NCI-H82 (cell line): Measurements from ENCODE around the gene PLCL2.

Experiments used
- DNase-seq: peaks from one replicate; lab custom pipeline; 2025; lab: John Stamatoyannopoulos, UW

PLCL2 gene

DNA sequence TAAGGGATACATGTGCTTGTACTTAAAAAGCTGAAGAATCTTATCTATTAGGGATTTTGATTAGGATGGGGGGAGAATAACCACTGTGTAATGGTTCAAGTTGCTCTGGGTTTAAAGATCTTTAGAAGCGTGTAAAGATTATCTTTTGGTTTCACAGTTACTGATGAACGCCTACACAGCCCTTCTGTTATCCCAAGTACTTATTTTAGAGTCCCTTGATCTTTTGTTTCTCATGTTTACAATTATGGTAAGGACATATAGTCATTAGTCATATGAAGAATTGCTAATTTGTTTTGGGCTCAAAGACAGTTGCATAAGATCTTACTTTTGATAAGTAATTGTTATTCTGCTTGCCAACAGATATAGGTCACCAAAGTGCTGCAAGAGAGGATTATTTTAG is 160.1 kb downstream of the PLCL2 start:
- DNase-seq: peak; percentile 38

DNA sequence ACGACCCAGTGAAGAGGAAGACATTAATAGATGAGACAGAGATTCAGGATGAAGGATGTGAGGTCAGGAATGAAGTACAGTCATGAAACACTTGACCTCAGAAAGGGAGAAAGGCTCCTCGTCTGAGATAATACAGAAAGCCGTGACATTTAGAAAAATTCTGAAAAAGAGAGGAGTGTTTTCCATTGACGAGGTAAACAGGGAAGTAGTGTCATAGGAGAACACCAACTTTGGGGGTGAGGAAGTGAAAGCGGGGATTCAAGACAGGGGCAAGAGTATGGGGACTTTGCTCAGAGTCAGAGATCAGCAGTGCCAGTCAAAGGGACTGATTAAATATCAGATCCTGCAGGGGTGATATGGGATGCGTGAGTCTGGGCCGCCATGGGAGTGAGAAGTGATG is 160.9 kb downstream of the PLCL2 start:
- no peak for DNase-seq

DNA sequence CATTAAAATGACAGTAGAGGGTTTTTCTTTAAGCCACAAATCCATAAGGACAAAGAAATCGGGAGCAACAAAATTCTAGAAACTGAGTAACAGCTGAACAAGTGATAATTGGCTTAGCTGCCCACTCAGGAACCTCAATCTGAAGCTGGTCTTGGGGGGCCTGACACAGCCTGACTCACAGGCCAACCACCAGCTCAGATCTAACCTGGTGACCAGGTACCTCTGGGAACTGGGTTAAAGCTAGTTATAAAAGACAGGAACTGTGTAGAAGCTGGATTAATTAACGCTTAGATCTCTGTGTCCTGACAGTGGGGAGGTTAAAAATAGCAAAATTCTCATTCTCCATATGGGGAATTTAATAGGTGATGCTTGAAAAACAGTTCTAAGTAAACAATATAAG is 161.9 kb downstream of the PLCL2 start:
- peak; percentile 16 for DNase-seq

DNA sequence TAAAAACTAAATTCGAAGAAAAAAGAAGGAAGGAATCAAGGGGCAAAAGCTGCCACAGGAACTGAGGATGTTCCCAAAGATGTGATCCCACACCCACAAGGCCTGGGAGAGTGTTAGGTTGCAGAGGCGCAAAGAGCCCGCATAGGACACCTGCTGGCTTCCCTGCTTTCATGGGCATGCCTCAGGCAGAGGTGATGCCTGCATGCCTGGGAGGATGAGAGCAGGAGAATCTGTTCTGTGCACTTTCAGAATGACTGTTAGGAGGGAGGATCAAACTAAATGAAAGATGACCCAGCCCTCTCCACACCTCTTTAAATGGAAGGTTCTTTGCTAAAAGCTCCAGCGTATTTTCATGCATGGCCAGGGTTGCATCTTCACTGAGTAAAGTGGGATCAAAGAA is 162.4 kb downstream of the PLCL2 start:
- peak; percentile 37 for DNase-seq

DNA sequence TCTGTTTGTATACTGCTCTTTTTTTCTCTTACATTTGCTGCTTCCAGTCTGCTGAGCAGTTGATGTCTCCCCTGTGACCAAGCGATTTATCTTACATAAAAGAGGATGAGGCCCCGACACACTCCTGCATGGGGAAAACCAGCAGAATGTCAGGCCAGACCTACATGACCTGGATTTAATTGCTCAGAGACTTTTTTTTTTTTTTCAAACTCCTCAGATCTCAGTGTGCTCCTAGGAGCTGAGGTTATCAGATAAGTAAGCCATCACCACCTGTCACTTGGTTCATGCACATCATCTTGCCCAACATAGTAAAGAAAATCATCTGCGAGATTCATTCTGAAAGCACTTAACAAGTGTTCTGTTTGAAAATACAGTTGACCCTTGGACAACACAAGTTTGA is 163.1 kb downstream of the PLCL2 start:
- peak; percentile 68 for DNase-seq

DNA sequence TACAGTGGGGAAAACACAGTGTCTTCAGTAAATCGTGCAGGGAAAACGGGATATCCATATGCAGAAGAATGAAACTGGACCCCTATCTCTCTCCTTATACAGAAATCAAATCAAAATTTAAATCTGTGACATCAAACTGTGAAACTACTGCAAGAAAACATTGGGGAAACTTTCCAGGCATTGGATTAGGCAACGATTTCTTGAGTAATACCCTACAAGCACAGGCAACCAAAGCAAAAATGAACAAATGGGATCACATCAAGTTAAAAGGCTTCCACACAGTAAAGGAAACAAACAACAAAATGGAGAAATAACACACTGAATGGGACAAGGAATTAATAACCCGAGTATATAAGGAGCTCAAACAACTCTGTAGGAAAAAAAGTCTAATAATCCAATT is 165.3 kb downstream of the PLCL2 start:
- no peak for DNase-seq

DNA sequence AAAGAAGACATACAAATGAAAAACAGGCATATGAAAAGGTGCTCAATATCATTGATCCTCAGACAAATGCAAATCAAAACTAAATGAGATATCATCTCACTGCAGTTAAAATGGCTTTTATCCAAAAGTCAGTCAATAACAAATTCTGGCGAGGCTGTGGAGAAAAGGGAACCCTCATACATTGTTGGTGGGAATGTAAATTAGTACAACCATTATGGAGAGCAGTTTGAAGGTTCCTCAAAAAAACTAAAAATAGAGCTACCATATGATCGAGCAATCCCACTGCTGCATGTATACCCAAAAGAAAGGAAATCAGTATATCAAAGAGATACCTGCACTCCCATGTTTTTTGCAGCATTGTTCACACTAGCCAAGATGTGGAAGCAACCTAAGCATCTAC is 165.8 kb downstream of the PLCL2 start:
- no peak for DNase-seq

DNA sequence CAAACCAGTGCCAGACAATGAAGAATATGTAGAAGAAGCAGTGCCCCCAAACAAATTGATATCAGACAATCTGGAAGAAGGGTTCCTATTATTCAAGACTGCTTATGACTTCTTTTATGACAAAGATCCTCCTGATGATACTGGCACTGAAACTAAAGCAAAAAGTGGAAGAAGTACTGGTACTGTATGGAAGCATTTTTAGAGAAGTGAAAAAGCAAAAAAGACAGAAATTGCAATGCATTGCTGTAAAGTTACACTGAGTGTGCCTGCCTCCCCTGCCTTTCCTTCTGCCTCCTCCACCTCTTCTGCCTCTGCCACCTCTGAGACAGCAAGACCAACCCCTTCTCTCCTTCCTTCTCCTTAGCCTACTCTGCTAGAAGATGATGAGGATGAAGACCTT is 167.6 kb downstream of the PLCL2 start:
- DNase-seq: no peak

DNA sequence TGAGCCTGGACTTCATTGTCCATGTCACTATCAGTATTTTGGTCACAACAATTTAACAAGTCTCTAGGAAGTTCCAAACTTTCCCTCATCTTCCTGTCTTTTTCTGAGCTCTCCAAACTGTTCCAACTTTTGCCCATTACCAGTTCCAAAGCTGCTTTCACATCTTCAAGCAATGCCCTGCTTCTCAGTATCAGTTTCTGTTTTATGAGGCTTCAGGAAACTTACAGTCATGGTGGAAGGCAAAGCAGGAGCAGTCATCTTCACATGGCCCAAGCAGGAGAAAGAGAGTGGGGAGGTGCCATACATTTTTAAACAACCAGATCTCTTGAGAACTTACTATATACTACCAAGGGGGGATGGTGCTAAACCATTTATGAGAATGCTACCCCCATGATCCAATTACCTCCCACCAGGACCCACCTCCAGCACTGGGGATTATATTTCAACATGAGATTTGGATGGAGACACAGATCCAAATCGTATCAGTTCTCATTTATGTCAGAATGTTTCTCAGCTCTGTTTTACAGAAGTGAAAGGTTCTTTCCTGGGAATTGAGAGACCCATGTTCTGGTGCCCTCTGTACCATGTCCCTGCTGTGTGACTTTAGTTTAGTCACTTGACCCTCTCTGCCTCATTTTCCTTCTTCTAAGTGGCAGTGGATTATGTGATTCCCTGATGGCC is 169.7 kb downstream of the PLCL2 start:
- DNase-seq: peak; percentile 88

DNA sequence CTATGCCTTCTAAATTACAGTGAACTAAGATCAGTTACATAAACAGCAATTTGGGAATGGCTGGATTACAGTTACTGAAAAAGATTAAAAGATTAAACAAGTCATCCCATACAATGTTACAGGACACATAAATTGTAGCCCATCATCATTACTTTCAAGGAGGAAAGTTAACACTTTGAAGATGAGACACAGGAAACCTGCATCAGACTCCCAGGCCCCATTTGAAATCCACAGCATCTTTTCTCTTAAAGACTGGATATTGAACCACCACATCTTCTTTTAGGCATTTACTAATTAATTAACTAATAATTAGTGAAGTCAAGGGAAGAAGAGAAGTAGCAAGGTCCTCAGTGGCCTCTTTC is 170.2 kb downstream of the PLCL2 start:
- DNase-seq: peak; percentile 85

DNA sequence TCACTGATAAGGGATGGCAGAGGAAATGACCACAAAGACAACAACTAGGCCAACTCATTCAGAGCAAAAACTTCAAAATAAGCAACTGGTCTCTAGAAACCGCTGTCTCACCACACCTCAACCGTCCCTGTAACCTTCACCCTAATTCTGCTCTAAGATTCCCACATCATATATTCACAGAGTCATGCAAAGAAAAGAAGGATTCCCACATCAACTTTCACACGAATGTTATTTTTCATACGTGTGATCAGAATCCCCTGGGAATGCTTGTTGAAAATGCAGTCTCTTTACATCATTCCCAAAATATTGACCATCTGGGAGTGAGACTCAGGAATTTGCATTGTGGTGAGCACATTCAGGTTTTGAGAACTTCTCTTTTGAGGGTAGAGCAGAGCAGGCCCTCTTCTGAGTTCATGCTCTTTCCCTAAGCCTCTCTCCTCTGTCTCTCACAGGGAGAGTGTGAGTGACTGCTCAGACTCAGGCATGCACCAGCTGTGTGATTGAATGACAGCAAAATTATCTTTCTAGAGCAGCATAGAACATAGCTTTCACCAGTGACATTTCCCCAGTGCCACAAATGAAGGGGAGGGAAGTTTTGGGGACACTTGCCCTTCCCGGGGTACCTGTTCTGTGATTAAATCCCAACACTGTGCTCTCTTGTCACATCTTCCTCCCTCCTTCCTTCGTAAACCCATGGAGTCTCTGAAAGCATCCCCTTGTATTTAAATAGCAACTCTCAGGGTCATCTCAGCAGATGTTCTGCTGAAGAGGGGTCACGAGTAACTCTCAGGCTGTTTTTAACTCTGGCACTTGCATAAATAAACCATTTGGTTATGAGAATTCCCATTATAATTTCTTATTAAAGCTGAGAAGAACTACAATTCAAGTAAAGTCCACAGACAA is 170.9 kb downstream of the PLCL2 start:
- peak; percentile 17 for DNase-seq

DNA sequence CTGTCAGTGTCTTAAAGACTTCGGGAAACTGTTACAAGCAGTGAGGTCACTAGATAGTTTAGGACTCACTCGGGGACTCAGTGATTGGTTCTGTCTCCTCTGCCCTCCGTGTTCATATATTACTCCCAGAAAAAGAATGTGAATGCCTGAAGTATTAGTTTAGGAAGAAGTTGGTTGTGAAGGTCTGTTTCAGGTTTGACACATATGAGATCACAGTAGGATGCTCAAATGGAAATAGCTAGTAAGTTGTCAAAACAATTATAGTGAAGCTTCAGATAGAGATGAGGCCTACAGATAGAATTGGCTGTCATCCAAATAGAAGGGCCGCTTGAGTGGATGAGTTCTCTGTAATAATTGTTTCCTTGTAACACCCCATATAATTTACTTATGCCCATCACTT is 172.6 kb downstream of the PLCL2 start:
- DNase-seq: no peak

DNA sequence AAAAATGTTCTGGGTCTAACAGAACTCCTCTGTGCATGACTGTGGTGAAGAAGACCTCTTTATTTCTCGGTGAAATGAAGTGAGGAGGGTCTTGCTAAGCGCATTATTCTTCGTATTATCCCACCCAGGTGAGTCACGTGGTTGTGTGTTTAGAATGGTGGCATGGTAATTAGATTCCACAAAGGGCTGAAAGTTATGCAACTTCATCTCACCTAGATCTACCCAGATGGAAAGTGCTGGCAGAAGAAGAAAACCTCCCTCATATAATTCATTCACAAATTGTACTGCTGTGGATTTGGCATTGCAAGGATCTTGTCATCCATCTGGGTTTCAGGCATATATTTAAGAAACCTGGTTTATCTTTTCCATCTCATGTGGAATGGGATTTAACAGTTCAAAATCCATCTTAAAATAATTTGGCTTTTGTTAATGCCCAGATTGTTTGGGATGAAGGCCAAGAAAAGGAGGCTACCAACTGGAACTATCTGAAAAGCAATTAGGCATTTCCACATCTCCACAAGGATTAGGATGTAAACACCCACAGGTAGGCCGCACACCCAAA is 175.3 kb downstream of the PLCL2 start:
- no peak for DNase-seq

DNA sequence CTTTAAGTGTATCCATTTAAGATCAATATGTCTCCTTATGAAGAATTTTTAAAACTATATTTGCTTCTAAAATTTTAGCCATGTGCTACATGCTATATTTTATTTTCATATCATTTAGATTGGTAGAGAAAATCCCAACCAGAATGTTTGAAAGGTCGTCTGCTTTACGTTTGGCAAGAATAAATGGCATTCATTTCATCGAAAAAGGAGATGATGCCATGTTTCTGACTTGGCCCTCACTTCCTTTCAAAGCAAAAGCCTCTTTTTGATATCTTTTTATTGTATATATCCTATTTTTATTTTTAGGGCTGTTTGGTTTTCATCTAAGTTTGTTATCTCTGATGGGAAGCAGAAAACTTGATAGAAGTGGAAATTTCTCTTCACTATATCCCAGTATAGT is 176.2 kb downstream of the PLCL2 start:
- DNase-seq: no peak

DNA sequence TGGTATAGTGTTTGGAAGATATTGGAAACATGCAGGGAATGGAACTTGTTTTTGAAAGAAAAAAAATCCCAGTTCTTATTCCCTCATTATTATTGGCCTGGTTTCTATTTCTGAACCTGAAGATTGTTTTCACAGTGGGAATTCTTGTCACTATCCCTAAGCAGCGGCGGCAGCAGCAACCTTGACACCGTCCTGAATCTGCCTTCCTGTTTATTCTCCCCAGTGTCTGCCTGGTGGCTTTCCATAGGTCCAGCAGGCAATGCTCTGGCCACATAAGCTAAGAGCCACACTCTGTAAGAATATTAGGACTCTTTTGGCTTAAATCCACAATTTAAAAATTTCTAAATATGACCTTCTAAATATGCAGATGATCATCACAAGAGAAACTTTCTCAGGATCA is 178.0 kb downstream of the PLCL2 start:
- no peak for DNase-seq

DNA sequence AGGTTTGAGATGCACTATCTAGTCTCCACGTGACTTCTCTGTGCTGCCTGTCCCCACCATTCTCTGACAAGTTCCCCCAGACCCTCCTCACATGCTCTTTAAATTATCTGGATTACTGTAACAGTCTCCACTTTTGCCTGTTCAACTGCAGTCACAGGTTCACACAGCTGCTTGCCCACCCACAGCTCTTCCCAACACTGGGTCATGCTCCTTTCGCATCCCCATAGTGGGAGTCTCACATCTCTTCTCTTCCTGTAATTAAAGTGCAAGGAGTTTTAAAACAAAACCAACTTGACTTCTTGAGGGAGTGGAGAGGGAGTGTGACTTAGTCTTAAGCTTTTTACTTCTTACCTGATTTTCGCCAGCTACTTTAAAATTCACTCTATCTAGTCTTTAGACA is 178.8 kb downstream of the PLCL2 start:
- DNase-seq: no peak

DNA sequence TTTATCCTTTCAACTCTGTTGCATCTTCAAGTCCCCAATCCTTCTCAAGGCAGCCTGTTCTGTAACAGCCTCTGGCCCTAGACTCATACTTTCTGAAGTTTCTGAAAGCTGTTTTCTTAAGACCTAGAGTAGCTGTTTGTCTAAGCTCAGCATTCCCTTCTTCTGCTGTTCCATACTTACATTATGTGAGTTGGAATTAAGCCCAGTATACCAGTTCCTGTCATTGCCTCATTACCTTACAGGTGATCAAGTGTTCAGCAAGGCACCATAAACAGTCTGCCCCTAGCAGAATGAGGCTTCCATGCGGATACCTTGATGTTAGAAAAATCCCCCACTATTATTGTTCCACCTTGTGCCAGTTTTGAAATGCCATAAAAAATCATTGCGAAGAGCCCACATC is 180.6 kb downstream of the PLCL2 start:
- DNase-seq: no peak

DNA sequence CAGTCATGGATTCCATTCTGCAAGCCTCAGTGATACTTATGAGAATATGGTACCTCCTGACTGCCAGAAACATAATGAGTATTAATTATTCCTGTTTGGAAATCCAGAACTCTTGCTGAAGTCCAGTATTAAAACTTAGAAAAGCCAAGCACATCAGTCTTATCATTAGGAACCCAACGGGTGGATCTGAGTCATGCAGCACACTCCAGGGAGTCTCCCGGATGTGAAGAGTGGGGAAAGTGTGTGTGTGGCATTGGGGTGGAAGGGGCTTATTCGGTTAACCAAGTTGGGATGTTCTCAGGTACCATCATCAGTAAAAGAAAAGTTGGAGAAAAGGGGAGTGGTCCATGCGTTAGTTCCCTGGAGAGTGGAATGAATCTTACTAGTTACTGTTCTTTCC is 181.1 kb downstream of the PLCL2 start:
- DNase-seq: no peak

DNA sequence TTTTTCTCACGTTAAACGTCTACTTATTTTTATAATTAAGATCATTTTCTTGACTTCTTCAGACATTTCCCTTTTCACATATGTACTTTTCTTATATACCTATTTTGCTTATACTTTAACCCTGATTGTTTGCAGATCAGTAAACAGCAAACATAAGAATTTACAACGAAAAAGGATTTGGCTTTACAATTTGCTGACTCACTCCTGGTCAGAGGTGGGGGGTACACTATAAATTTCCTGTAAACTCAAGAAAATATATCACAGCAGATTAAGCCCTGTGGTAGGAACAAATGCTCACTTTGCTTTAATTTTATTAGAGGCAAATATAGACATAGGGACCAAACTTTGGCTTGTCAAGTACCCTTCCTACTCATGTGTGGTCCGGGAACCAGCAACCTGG is 185.0 kb downstream of the PLCL2 start:
- DNase-seq: no peak

DNA sequence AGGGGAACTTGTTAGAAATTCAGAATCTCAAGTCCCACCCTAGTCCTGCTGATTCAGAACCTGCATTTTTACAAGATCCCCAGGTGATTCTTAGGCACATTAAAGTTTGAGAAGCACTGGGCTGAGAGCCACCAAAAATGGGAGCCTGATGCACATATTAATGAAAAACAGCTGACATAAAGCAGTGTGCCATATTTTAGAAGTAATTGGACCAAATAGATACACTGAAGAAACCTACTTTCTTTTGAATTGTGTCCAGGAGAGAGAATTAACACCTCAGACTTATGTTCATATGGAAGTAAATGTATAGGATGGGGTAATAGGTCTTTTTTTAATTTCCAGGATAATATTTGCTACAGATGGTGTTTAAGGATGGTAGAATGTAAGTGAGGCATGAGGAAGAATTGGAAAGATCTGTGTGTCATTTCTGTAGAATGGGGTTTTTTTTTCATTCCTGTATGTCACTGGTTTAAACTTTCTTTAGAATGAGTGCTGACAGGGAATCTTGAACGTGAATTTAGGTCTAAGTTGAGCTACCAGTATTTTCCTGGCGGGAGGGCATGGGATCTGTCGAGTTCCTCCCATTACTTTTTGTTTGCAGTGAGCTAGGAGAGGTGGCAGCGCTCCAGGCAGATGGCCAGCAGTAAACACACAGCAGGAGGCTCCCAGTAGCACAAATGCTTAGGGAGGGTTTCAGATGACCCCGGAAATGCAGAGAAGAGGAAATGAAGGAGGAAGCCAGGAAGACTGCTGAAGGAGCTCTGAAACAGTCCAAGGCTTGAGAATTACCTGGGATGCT is 185.6 kb downstream of the PLCL2 start:
- DNase-seq: peak; percentile 61

DNA sequence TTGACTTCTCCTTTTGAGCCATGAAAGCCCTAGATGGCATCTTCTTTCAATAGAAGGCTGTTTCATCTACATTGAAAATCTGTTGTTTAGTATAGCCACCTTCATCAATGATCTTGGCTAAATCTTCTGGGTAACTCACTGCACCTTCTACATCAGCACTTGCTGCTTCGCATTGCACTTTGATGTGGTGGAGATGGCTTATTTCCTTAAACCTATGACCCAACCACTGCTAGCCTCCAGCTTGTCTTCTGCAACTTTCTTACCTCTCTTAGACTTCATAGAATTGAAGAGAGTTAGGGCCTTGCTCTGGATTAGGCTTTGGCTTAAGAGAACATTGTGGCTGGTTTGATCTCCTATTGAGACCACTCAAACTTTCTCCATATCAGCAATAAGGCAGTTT is 189.8 kb downstream of the PLCL2 start:
- no peak for DNase-seq

DNA sequence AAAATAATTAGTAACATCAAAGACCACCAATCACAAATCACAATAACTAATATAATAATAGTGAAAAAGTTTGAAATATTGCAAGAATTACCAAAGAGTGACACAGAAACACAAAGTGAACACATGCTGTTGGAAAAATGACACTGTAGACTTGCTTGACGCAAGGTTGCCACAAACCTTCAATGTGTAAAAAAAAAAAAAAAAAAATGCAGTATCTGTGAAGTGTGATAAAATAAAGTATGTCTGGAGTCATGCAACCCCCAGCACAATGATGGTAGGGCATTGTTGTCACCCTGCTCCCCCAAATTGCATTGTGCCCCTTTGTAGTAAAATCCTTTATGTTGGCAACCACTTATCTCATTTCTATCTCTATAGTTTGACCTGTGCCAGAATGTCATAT is 190.6 kb downstream of the PLCL2 start:
- no peak for DNase-seq

DNA sequence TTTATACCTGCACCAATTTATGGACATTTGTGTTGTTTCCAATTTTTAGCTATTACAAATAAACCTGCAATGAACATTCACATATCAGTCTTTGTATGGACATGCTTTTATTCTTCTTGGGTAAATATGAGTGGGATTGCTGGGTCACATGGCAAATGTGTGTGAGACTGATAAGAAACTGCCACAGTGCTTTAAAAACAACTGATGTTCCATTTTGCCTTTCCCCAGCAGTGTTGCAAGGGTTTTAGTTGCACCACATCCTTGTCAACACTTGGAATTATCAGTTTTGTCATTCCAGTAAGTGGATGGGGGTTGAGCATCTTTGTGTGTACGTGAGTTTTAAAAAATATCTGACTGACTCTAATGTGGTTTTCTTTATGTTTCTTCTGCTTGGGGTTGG is 191.2 kb downstream of the PLCL2 start:
- DNase-seq: no peak
